H9 (cell line): ENCODE results near the gene CST4. TPM values are rescaled to one million over a fixed set of nuclear protein-coding genes. Genes with fewer than 3 reads are reported as not detected.

Source experiments
- DNase-seq: peaks from one replicate; pipeline ENCODE4 v3.0.0-alpha.2; 2017
- H2AFZ ChIP-seq: one replicate; pipeline ENCODE4 v1.6.1; 2013; ENCODE audit warnings: mild to moderate bottlenecking, low read length, control low read depth, moderate library complexity
- H2AK5ac ChIP-seq: 2 replicates; pipeline ENCODE4 v1.6.1; 2013; ENCODE audit warnings: low read length, control low read depth, mixed read lengths; ENCODE audit not compliant: insufficient read length
- H2BK120ac ChIP-seq: one replicate; pipeline ENCODE4 v1.6.1; 2013; ENCODE audit warnings: low read depth, mild to moderate bottlenecking, low read length, control low read depth, inconsistent platforms; ENCODE audit not compliant: poor library complexity, severe bottlenecking
- H2BK12ac ChIP-seq: 2 replicates; pipeline ENCODE4 v1.6.1; 2013; ENCODE audit warnings: low read length, control low read depth, mixed read lengths, low read depth; ENCODE audit not compliant: insufficient read length
- H2BK15ac ChIP-seq: 2 replicates; pipeline ENCODE4 v1.6.1; 2013; ENCODE audit warnings: low read depth, low read length, control low read depth
- H2BK20ac ChIP-seq: one replicate; pipeline ENCODE4 v1.6.1; 2013; ENCODE audit warnings: low read depth, mild to moderate bottlenecking, low read length, control low read depth, inconsistent platforms; ENCODE audit not compliant: poor library complexity, severe bottlenecking
- H2BK5ac ChIP-seq: 2 replicates; pipeline ENCODE4 v1.6.1; 2013; ENCODE audit warnings: low read length, control low read depth, mixed read lengths; ENCODE audit not compliant: insufficient read length
- H3K14ac ChIP-seq: 2 replicates; pipeline ENCODE4 v1.6.1; 2013; ENCODE audit warnings: low read length, control low read depth; ENCODE audit not compliant: insufficient read depth
- H3K18ac ChIP-seq: 2 replicates; pipeline ENCODE4 v1.6.1; 2013; ENCODE audit warnings: low read depth, mild to moderate bottlenecking, mixed read lengths, low read length, control low read depth; ENCODE audit not compliant: insufficient read length
- H3K23ac ChIP-seq: 2 replicates; pipeline ENCODE4 v1.6.1; 2013; ENCODE audit warnings: low read length, control low read depth, mixed read lengths, low read depth; ENCODE audit not compliant: insufficient read length
- H3K23me2 ChIP-seq: 2 replicates; pipeline ENCODE4 v1.6.1; 2013; ENCODE audit warnings: low read depth, mild to moderate bottlenecking, mixed read lengths, low read length, control low read depth; ENCODE audit not compliant: insufficient read length, poor library complexity, severe bottlenecking
- H3K27ac ChIP-seq: 2 replicates; pipeline ENCODE4 v1.5.1; 2013; ENCODE audit warnings: low read length, control low read depth, mixed read lengths, low read depth; ENCODE audit not compliant: insufficient read length
- H3K27me3 ChIP-seq: 2 replicates; pipeline ENCODE4 v1.6.1; 2013; ENCODE audit warnings: low read length, control low read depth, inconsistent platforms; ENCODE audit not compliant: insufficient read depth
- H3K4ac ChIP-seq: 2 replicates; pipeline ENCODE4 v1.6.1; 2013; ENCODE audit warnings: low read depth, mild to moderate bottlenecking, control low read depth, inconsistent platforms, low read length, moderate library complexity
- H3K4me1 ChIP-seq: 2 replicates; pipeline ENCODE4 v1.6.1; 2013; ENCODE audit warnings: low read length, control low read depth, inconsistent platforms; ENCODE audit not compliant: insufficient read depth
- H3K4me2 ChIP-seq: 2 replicates; pipeline ENCODE4 v1.6.1; 2013; ENCODE audit warnings: low read length, control low read depth, mixed read lengths; ENCODE audit not compliant: insufficient read length, insufficient read depth
- H3K56ac ChIP-seq: 2 replicates; pipeline ENCODE4 v1.6.1; 2013; ENCODE audit warnings: low read depth, mild to moderate bottlenecking, mixed read lengths, low read length, control low read depth; ENCODE audit not compliant: insufficient read length
- H3K79me1 ChIP-seq: 2 replicates; pipeline ENCODE4 v1.6.1; 2013; ENCODE audit warnings: low read depth, mild to moderate bottlenecking, moderate library complexity, low read length, control low read depth, inconsistent platforms; ENCODE audit not compliant: insufficient read depth, poor library complexity, severe bottlenecking
- H3K79me2 ChIP-seq: 2 replicates; pipeline ENCODE4 v1.6.1; 2013; ENCODE audit warnings: low read length, control low read depth, inconsistent platforms; ENCODE audit not compliant: insufficient read depth
- H3K9ac ChIP-seq: 2 replicates; pipeline ENCODE4 v1.6.1; 2013; ENCODE audit warnings: low read length, control low read depth, mixed read lengths; ENCODE audit not compliant: insufficient read length; ENCODE audit errors: extremely low read depth
- H3K9me3 ChIP-seq: one replicate; pipeline ENCODE4 v1.6.1; 2013; ENCODE audit warnings: low read depth, low read length, inconsistent platforms; ENCODE audit not compliant: control insufficient read depth
- H3T11ph ChIP-seq: one replicate; pipeline ENCODE4 v1.6.1; 2013; ENCODE audit warnings: mild to moderate bottlenecking, low read length, control low read depth, inconsistent platforms
- H4K20me1 ChIP-seq: one replicate; pipeline ENCODE4 v1.6.1; 2013; ENCODE audit not compliant: control insufficient read depth, insufficient read length, insufficient read depth
- H4K5ac ChIP-seq: 2 replicates; pipeline ENCODE4 v1.6.1; 2013; ENCODE audit warnings: low read depth, mild to moderate bottlenecking, mixed read lengths, low read length, control low read depth; ENCODE audit not compliant: insufficient read length
- H4K8ac ChIP-seq: replicated peaks from 2 replicates; pipeline ENCODE4 v1.6.1; 2013; ENCODE audit warnings: low read length, control low read depth, mixed read lengths, low read depth; ENCODE audit not compliant: insufficient read length
- H4K91ac ChIP-seq: 2 replicates; pipeline ENCODE4 v1.6.1; 2013; ENCODE audit warnings: low read depth, mild to moderate bottlenecking, moderate library complexity, mixed read lengths, low read length, control low read depth; ENCODE audit not compliant: insufficient read length
- H3K27ac Mint-ChIP-seq, 3 experiments: 2 replicates in 2 of 3; 3 replicates in 1 of 3; pipeline ENCODE4 v1.8.0; 2020 to 2021; ENCODE audit warnings: mixed read lengths in 3 of 3, mild to moderate bottlenecking in 1 of 3, moderate library complexity in 1 of 3
- H3K27me3 Mint-ChIP-seq: 2 replicates; pipeline ENCODE4 v1.8.0; 2021; ENCODE audit warnings: low read depth, mild to moderate bottlenecking, moderate library complexity, mixed read lengths
- H3K36me3 Mint-ChIP-seq, 3 experiments: 2 replicates in 2 of 3; 3 replicates in 1 of 3; pipeline ENCODE4 v1.8.0; 2020 to 2021; ENCODE audit warnings: low read depth in 3 of 3, mixed read lengths in 3 of 3; ENCODE audit not compliant: insufficient read depth in 1 of 3
- H3K4me1 Mint-ChIP-seq, 2 experiments: 2 replicates each; pipeline ENCODE4 v1.8.0; 2020; ENCODE audit warnings: mixed read lengths in 2 of 2
- H3K4me3 Mint-ChIP-seq, 2 experiments: 2 replicates in 1 of 2; 3 replicates in 1 of 2; pipeline ENCODE4 v1.8.0; 2020 to 2021; ENCODE audit warnings: mild to moderate bottlenecking in 2 of 2, mixed read lengths in 2 of 2, moderate library complexity in 1 of 2
- H3K9me3 Mint-ChIP-seq, 2 experiments: 2 replicates in 1 of 2; 3 replicates in 1 of 2; pipeline ENCODE4 v1.8.0; 2020; ENCODE audit warnings: mild to moderate bottlenecking in 2 of 2, mixed read lengths in 2 of 2, moderate library complexity in 1 of 2
- CTCF ChIP-seq: fragments of 200-600 bp; sonication (generic); conservative IDR thresholded peaks from 3 replicates; pipeline ENCODE4 v1.8.0; 2021; ENCODE audit warnings: antibody characterized with exemption, mild to moderate bottlenecking
- WGBS: extraction: QIAGEN DNeasy Blood & Tissue Kit; methylation state at CpG from one replicate; pipeline ENCODE4 v1.1.7; 2013; ENCODE audit warnings: missing lambda C conversion rate, low lambda C conversion rate, mixed read lengths; ENCODE audit not compliant: insufficient read length; ENCODE audit errors: extremely low coverage; 5-methylcytosine and 5-hydroxymethylcytosine counted together
- total RNA-seq: library from RNA; stranded (reverse); gene quantifications from 2 replicates; pipeline ENCODE4 v1.2.1, GENCODE V29; 2021

Gene CST4
- total RNA-seq, 1 experiment from 2014 or later: not detected

GRCh38 chr20:23644164-23644563 is 44.7 kb downstream of the CST4 start:
- no peak overlapping the region for H3K27ac ChIP-seq
- H3K4me3 Mint-ChIP-seq: no peak overlapping the region
- H3K4me1 Mint-ChIP-seq: peaks cover 19 to 22% of the 10 kb centered on the region in 2 experiments
- no peaks in the 10 kb centered on the region for H3K27me3 ChIP-seq
- no peak overlapping the region for H3K9ac ChIP-seq
- H3T11ph ChIP-seq: no peak overlapping the region
- H3K79me2 ChIP-seq: no peaks in the 10 kb centered on the region
- no peak overlapping the region for H2AK5ac ChIP-seq
- no peaks in the 10 kb centered on the region; a peak in 2 of 5 replicates for H3K9me3 Mint-ChIP-seq
- no peak overlapping the region for H2BK20ac ChIP-seq
- no peak overlapping the region for H2BK5ac ChIP-seq
- no peaks in the 10 kb centered on the region for H3K79me1 ChIP-seq
- H3K36me3 Mint-ChIP-seq: peaks cover 0 to 2% (median 0%) of the 10 kb centered on the region in 3 experiments; a peak in 2 of 7 replicates
- H2BK15ac ChIP-seq: no peak overlapping the region
- H3K56ac ChIP-seq: no peak overlapping the region
- H3K14ac ChIP-seq: no peak overlapping the region
- no peak overlapping the region for H2BK12ac ChIP-seq
- no peak overlapping the region for H3K4ac ChIP-seq
- no peak overlapping the region for H2BK120ac ChIP-seq
- H3K9me3 ChIP-seq: no peaks in the 10 kb centered on the region
- no peak overlapping the region for H4K8ac ChIP-seq
- H3K27me3 Mint-ChIP-seq: peaks cover 3% of the 10 kb centered on the region; the same call in 1 of the 2 replicates
- no peaks in the 10 kb centered on the region for H4K20me1 ChIP-seq
- H3K23ac ChIP-seq: no peak overlapping the region
- no peak for DNase-seq
- H3K4me1 ChIP-seq: peaks cover 4% of the 10 kb centered on the region; the same call in 1 of the 2 replicates
- H3K4me2 ChIP-seq: no peak overlapping the region
- no peaks in the 10 kb centered on the region for H3K23me2 ChIP-seq
- H4K5ac ChIP-seq: no peak overlapping the region
- TF ChIP-seq CTCF: no peak
- WGBS: no CpG with 5 or more reads among the region's 7 CpGs
- no peak overlapping the region for H4K91ac ChIP-seq
- H2AFZ ChIP-seq: no peak overlapping the region
- no peak overlapping the region for H3K18ac ChIP-seq
- H3K27ac Mint-ChIP-seq: no peak overlapping the region
